ENCODE data around the gene ADNP.
"Not testable (repeated sequence)": the region's sequence is repeated elsewhere in the genome, so short reads cannot be mapped to it uniquely, and the experiment has no call there.

ADNP gene

DNA sequence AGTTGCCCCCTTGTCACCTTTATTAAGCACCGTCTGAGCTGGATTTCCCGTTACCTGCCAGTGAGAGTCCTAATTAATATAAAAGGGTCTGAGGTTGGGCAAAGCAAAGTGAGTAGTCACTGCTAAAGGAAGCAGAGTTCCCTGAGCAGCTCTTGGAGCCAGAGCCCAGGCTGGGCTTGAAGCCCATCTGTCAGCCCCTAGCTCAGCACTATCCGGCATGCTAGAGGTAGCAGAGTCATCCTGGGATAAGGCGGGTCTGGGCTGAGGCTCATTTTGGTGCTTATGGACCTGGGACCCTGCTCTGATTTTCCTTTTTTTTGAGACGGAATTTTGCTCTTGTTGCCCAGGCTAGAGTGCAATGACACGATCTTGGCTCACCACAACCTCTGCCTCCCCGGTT, 46.2 kb downstream of the ADNP start:
- Mint-ChIP-seq H3K4me3 (no peak overlapping the region), H3K36me3 (ENCODE audit: low read depth) (peaks cover 39% of the 10 kb centered on the region), H3K27me3 (ENCODE audit: low read depth) (no peaks in the 10 kb centered on the region)

DNA sequence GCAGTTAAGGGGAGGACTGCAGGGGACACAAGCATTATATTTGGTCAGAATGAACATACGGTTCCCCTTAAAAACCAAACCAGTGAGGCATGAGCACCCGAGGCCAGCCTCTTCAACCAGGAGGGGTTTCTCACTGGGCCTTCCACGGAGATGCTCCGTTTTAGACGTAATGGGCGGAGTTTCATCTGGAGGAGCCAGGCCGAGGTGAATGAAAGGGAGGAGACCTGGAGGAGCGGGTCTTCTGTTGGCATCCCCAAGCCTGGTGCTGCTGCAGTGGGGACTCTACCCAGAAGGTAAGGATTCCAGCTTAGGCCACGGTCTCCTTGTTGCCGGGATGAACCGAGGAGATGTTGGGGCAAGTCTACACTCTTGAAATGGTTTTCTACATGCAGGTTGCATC, 47.4 kb downstream of the ADNP start:
- no peaks in the 10 kb centered on the region for H3K4me1 Mint-ChIP-seq
- no peak overlapping the region for H3K4me3 Mint-ChIP-seq
- H3K27me3 Mint-ChIP-seq (ENCODE audit: low read depth), result no peaks in the 10 kb centered on the region
- H3K36me3 Mint-ChIP-seq (ENCODE audit: low read depth), result peaks cover 34% of the 10 kb centered on the region
- H3K9me3 Mint-ChIP-seq, result no peaks in the 10 kb centered on the region
- TF ChIP-seq, protein P1, sequence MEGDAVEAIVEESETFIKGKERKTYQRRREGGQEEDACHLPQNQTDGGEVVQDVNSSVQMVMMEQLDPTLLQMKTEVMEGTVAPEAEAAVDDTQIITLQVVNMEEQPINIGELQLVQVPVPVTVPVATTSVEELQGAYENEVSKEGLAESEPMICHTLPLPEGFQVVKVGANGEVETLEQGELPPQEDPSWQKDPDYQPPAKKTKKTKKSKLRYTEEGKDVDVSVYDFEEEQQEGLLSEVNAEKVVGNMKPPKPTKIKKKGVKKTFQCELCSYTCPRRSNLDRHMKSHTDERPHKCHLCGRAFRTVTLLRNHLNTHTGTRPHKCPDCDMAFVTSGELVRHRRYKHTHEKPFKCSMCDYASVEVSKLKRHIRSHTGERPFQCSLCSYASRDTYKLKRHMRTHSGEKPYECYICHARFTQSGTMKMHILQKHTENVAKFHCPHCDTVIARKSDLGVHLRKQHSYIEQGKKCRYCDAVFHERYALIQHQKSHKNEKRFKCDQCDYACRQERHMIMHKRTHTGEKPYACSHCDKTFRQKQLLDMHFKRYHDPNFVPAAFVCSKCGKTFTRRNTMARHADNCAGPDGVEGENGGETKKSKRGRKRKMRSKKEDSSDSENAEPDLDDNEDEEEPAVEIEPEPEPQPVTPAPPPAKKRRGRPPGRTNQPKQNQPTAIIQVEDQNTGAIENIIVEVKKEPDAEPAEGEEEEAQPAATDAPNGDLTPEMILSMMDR (IDR thresholded peaks at IDR 0.05; ENCODE audit: unreplicated experiment in 3 of 3), result no peak
- H3K27ac Mint-ChIP-seq, result no peak overlapping the region

More for the DNA sequence above, 46.2 kb downstream of the ADNP start:
- H3K27ac Mint-ChIP-seq, result no peak overlapping the region
- no peaks in the 10 kb centered on the region for H3K9me3 Mint-ChIP-seq
- TF ChIP-seq, protein P1 (IDR thresholded peaks at IDR 0.05; ENCODE audit: unreplicated experiment in 3 of 3), result no peak
- no peaks in the 10 kb centered on the region for H3K4me1 Mint-ChIP-seq

DNA sequence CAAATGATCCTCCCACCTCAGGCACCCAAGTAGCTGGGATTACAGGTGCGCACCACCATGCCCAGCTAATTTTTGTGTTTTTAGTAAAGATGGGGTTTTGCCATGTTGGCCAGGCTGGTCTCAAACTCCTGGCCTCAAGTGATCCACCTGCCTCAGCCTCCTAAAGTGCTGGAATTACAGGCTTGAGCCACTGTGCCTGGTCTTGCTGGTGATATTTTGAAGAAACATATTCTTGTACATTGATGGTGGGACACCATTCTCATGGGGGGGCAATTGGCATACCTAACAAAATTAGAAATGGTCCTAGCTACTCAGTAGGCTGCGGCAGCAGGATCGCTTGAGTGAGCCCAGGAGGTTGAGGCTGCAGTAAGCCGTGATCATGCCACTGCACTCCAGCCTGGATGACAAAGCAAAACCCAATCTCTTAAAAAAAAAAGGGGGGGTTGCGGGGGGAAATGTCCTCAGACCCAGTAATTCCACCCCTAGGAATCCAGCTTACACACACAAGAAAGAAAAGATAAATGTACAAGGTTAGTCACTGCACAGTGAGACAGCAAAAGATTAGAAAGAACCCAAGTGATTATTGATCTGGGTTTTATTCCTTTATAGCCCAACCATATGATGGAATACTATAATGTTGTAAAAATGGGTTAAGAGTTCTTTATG, 49.3 kb downstream of the ADNP start:
- H3K27me3 Mint-ChIP-seq (ENCODE audit: low read depth); H3K4me3 Mint-ChIP-seq; H3K4me1 Mint-ChIP-seq; H3K9me3 Mint-ChIP-seq; H3K27ac Mint-ChIP-seq: not testable (repeated sequence)
- H3K36me3 Mint-ChIP-seq (ENCODE audit: low read depth), result peaks cover 17% of the 10 kb centered on the region

DNA sequence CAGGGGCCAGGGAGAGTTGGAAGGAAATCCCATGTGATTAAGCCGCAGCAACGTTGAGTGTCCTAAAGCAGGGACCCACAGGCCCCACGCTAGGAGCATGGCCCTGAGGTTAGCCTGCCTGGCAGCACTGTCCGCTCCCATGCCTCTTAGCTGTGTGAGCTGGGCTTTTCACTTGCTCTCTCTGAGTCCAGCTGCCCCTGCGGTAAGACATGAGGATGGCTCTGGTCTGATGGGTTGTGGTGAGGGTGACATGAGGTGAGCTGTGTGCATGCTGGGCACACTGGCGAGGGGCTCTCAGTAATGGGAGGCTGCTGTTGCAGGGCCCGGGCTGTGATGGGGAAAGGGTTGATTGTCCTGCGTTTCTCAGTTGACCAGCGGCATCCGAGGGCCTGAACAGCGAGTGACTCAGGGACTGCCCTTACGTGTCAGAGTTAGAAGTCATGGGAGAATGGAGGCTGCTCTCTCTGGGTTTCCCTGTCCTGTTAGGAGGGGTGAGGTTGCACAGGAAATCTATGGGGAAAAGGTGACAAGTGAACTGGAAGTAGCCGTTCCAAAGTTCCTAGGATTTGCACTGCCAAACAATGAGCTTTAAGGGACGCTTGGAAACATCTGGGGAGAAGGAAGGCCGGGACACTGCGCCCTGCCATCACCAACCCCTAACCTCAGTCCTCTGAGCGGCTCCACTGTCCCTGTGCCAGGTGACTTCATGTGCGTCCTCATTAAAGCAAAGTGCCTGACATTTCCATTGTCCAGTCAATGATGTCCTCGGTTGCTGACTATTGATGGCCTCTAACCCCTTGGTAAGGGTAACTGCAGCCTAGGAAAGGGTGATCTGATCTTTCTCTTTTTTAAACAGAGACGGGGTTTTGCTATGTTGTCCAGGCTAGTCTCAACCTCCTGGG, 51.3 kb downstream of the ADNP start:
- no peaks in the 10 kb centered on the region for H3K4me1 Mint-ChIP-seq
- peaks cover 13% of the 10 kb centered on the region for H3K36me3 Mint-ChIP-seq (ENCODE audit: low read depth)
- no peak overlapping the region for H3K4me3 Mint-ChIP-seq
- H3K27me3 Mint-ChIP-seq (ENCODE audit: low read depth), result no peaks in the 10 kb centered on the region
- no peaks in the 10 kb centered on the region for H3K9me3 Mint-ChIP-seq
- H3K27ac Mint-ChIP-seq, result no peak overlapping the region
- TF ChIP-seq, protein P1 (IDR thresholded peaks at IDR 0.05; ENCODE audit: unreplicated experiment in 3 of 3), result no peak

DNA sequence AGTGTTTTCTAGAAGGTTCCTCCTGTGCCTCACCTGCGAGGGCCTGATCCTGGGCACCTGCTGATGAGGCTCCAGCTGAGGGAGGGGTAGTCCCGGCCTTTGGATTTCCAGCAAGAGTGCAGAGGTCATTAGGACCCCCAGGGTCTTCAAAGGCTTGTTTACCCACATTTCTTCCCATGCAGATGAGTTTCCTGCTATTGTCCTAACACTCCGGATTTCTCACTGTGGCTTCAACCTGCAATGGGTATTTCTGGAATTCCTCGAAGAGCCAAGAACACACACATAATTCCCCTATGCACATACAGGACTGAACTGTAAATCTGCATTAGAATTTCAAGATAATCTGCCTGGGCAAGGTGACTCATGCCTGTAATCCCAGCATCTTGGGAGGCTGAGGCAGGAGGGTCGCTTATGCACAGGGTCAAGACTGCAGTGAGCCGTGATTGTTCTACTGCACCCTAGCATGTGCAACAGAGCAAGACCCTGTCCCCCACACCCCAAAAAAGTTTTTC, 53.9 kb downstream of the ADNP start:
- Mint-ChIP-seq H3K4me1 (peaks cover 10% of the 10 kb centered on the region), H3K4me3 (no peak overlapping the region), H3K36me3 (ENCODE audit: low read depth) (peaks cover 5% of the 10 kb centered on the region), H3K27me3 (ENCODE audit: low read depth) (no peaks in the 10 kb centered on the region), H3K27ac (no peak overlapping the region), H3K9me3 (no peaks in the 10 kb centered on the region)
- TF ChIP-seq, protein P1 (IDR thresholded peaks at IDR 0.05; ENCODE audit: unreplicated experiment in 3 of 3), result no peak

DNA sequence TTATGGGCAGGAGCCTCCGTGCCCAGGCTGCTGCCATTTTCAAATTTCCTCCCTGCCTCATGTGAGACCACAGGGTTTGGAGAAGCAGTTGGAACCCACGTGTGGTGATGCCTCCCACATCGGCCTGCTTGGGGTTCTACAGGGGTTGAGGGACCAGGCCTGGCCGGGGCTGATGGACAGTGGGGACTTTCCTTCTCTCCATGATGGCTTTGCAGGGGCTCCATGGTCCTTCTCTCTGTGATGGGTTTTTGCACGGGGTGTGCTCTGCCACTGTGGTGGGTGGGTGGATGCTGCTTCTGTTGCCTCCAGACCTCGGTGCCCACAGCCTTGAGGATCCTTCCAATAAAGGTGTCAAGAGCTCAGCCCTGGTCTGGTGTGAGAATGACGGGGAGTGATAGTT, 54.4 kb downstream of the ADNP start:
- TF ChIP-seq, protein P1 (IDR thresholded peaks at IDR 0.05; ENCODE audit: unreplicated experiment in 3 of 3), result no peak
- Mint-ChIP-seq H3K27ac (no peak overlapping the region), H3K27me3 (ENCODE audit: low read depth) (no peaks in the 10 kb centered on the region), H3K4me1 (peaks cover 10% of the 10 kb centered on the region), H3K9me3 (no peaks in the 10 kb centered on the region), H3K36me3 (ENCODE audit: low read depth) (peaks cover 5% of the 10 kb centered on the region), H3K4me3 (no peak overlapping the region)
